SW480 (cell line): ENCODE results near the gene COA7.
"Not testable (repeated sequence)": the region's sequence is repeated elsewhere in the genome, so short reads cannot be mapped to it uniquely, and the experiment has no call there.

ENCODE experiments used
- DNase-seq: peaks from one replicate; pipeline ENCODE4 v3.0.0-alpha.2; 2016; ENCODE audit warnings: low spot score

Gene COA7

GRCh38 chr1:52697795-52698674 lies at the start of gene COA7:
Gene COA7 (minus strand): TSS chr1:52698347. CDS start chr1:52698326, 21 bp downstream.
- DNase-seq, result peak; percentile 77

DNA sequence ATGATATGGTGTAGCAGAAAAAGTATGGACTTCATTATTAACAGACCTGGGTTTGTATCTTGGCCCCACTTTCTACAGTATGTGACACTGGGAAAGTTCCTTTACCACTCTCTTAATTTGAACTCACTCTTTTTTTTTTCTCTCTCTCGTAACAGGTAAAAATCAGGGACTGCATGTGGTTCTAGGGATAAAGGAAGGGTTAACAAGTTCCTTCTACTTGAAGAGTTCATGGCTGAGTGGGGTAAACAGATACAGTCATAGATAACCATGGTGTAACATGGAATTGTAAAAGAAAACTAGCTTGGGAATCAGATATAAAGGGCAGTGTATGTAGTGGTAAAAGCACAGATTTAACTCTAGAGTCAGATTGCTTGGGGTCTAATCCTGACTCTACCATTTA lies 49.3 kb upstream of the COA7 start:
- DNase-seq, result no peak

DNA sequence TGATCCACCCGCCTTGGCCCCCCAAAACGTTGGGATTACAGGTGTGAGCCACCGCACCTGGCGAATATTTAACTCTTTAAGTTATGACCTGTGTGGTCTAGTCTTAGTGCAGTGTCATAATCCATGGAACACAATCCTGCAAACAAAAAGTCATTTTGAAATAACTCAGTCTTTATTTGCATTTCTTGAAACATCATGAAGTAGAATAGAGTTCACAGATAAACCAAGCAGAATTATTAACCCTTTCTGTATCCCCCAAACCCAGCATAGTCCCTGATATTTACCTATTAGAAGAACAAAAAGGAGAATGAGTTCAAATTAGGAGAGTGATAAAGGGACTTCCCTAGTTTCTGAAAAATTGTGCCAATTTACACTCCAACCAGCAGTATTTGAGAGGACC lies 48.0 kb upstream of the COA7 start:
- DNase-seq, result no peak

DNA sequence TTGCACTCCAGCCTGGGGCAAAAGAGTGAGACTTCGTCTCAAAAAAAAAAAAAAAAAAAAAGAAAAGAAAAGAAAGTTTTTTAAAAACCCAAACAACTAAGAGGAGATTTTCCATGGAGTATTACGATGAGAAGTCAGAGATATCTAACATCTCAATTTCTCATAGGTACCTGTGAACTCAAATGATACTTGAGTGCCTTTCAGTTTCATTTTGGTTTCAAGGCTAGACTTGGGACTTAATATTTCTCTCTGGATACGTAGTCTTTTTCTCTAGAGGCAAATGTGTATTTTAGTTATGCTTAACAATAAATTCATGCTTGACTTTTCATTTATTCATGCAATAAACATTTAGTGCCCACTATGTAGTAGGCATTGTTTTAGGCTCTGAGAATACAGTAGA lies 43.1 kb upstream of the COA7 start:
- DNase-seq, result no peak

GRCh38 chr1:52739699-52740467 lies 41.7 kb upstream of the COA7 start:
- DNase-seq, result no peak

GRCh38 chr1:52738893-52739292 lies 40.7 kb upstream of the COA7 start:
- DNase-seq, result no peak

GRCh38 chr1:52738148-52738547 lies 40.0 kb upstream of the COA7 start:
- DNase-seq, result no peak

DNA sequence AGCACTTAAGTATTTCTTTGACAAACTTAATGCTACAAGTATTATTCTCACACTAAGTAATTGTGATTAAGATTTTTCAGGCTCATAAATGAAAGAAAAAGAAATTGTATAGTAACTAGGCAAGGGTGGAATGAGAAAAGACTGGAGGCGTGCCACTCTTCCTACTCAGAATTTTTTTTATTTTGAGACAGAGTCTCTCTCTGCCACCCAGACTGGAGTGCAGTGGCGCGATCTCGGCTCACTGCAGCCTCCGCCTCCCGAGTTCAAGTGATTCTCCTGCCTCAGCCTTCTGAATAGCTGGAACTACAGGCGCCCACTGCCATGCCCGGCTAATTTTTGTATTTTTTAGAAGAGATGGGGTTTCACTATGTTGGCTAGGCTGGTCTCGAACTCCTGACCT lies 37.2 kb upstream of the COA7 start:
- not testable (repeated sequence) for DNase-seq

DNA sequence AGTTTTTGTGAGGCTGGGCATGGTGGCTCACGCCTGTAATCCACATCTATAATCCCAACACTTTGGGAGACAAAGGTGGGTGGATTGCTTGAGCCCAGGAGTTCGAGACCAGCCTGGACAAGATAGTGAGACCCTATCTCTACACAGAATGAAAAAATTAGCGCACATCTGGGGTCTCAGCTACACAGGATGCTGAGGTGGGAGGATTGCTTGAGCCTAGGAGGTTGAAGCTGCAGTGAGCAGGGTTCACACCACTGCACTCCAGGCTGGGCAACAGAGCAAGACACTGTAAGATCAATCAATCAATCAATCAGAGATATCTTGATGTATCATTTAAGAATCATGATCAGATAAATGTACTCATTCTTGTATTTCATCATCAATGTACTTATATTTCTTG lies 35.2 kb upstream of the COA7 start:
- DNase-seq, result no peak

DNA sequence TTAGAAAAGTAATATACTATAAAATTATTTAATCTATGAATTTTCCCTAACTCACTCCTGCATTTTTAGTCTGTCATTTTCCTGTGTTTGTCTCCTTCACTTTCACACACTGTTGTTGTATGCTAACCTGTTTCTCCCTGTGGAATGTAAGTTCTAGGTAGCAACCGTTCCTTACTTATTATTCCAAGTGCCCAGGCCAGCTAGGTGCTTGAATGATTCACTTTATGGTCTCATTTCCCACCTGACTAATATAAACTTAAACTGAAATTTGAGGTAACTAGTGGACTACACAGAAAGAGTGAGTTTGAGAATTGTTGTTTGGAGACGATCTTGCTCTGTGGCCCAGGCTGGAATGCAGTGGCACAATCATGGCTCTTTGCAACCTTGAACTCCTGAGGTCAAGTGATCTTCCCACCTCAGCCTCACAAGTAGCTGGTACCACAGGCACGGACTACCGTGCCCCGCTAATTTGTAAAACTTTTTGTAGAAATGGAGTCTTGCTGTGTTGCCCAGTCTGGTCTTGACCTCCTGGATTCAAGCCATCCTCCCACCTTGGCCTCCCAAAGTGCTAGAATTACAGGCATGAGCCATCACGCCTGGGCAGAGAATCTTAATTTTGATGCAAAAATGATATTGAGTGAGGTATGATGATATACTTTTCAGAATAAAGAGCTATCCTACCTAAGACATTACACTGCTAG lies 30.0 kb upstream of the COA7 start:
- DNase-seq, result no peak

DNA sequence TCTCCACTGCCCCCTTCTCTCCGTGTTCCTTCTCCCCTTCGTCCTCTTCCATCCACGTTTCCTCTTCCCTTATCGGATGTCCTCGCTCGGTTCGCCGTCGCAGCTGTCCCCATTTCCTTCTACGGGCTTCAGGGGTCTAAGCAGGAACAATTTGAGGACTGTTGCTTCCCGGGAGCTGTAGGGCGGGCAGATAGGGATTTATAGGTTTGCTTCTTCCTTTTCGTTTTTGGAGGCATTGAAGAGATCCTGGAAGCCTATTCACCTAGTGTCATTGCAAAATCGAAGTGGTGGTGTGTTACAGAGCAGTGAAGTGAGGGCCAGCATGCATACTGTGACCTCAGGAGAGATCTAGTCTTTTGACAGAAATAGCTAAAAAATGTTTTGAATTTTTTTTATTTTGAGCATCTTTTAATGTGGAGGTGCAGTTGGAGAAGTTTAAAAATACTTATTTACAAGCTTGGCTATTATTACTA lies 29.0 kb upstream of the COA7 start:
- DNase-seq, result no peak

- DNase-seq, result peak; percentile 76
These were observed 28.3 kb upstream of the COA7 start, which contains the start of gene ZYG11B for GRCh38 chr1:52726265-52727113. Gene ZYG11B (plus strand): TSS chr1:52726453. CDS start chr1:52726654, 201 bp downstream.

DNA sequence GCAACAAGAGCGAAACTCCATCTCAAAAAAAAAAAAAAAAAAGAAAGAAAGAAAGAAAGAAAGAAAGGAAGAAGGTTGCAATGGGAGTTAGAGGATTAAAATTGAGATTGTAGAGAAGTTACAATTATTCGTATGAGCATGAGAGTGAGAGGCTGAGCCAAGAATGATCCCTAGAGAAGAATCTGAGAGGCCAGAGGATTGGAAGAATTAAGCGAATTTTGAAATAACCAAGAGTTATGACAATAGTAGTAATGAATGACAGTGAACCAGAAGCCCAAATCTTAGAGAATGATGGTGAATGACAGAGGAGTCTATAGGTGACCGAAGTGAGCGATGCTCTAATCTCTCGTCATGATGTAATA lies 27.7 kb upstream of the COA7 start:
- no peak for DNase-seq

DNA sequence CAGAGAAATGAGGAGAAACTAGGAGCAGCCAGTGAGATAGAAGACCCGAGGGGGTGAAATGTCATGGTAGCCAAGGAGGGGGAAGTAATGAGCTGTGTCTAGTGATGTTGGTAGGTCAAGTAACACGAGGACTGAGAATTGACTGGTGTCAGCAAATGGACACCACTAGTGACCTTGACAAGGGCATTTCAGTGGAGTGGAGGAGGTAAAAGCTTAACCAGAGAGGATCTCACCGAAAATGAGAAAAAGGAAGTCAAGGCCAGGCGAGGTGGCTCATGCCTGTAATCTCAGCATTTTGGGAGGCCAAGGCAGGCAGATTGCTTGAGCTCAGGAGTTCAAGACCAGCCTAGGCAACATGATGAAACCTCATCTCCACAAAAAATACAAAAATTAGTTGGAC lies 25.1 kb upstream of the COA7 start:
- DNase-seq, result no peak

DNA sequence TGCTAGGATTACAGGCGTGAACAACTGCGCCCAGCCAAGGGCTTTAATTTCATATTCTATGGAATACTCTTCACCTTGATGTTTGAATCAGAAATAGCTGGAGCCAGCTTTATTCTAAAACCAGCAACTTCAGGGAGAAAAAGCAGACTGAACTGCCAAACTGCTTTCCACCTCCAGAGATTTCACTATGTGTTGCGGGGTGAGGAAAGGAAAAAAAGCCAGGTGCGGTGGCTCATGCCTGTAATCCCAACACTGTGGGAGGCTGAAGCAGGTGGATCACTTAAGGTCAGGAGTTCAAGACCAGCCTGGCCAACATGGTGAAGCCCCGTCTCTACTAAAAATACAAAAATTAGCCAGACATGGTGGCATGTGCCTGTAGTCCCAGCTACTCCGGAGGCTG lies 17.1 kb upstream of the COA7 start:
- not testable (repeated sequence) for DNase-seq

- DNase-seq, result no peak
These were observed 15.4 kb upstream of the COA7 start for GRCh38 chr1:52713590-52713989.

DNA sequence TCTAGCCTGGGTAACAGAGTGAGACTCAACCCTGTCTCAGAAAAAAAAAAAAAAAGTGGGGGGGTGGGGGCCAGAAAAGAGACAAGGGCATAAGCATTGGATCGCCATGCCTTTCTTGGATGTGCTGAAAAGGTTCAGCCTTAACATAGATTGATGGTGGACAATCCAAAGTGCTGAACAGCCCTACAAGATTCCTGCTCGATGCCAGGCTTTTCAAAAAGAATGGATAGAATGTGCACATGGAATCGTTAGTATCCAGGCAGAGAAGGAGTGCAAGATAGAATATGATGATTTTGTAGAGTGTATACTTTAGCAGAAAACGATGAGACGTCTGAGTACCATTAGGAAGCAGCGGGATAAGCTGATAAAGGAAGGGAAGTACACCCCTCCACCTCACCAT lies 10.9 kb upstream of the COA7 start:
- no peak for DNase-seq

DNA sequence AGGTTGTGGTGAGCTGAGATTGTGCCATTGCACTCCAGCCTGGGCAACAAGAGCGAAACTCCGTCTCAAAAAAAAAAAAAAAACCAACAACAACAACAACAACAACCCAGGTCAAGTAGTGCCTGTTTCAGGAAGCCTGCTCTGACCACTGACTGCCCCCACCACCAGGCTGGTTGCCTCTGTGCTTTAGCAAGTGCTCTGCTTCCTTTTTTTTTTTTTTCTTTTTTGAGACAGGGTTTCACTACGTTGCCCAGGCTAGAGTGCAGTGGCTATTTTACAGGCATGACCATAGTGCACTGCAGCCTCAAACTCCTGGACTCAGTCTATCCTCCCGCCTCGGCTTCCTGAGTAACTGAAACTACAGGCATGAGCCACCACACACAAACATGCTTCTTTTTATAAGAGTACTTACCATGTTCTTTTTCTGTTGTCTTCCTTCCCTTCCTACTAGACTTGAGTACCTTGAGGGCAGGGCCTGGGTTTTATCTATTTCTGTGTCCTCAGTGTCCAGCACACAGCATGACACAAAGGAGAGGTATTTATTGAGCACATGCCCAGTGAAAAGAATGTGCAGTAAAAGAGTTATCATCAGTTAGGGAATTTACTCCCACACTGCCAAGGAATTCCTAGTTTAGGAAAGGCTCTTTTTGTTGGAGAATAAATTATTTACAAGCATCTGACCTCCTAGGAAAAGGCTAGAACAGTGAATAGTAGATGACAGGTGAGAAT lies 9.9 kb upstream of the COA7 start:
- peak; percentile 27 for DNase-seq

GRCh38 chr1:52706941-52707926 lies 9.1 kb upstream of the COA7 start:
- DNase-seq, result no peak
